ENCODE results near the gene ECM1. TPM values are rescaled to one million over a fixed set of nuclear protein-coding genes. Genes with fewer than 3 reads are reported as not detected.

ECM1 gene
- total and polyA plus RNA-seq, 2 donors (not counting 1 experiment from before 2014, with no cell fraction given): 1.9 to 2.3 TPM

- H3K4me1 ChIP-seq (ENCODE audit: control insufficient read depth in 2 of 2, insufficient read depth in 2 of 2, low read length in 2 of 2): peaks cover 4 to 5% of the 10 kb centered on the region in 2 donors
- Mint-ChIP-seq H3K27ac (no peak overlapping the region), H3K4me3 (no peak overlapping the region), H3K4me1 (peaks cover 4% of the 10 kb centered on the region), H3K27me3 (peaks cover 8% of the 10 kb centered on the region), H3K9me3 (ENCODE audit: insufficient read depth) (no peaks in the 10 kb centered on the region)
- ATAC-seq (ENCODE audit: low read depth): no peak
- peaks cover 0 to 18% (median 3%) of the 10 kb centered on the region in 4 experiments for H3K27me3 ChIP-seq (replicated peaks in 1 of 4; ENCODE audit: control extremely low read depth in 1 of 4, control insufficient read depth in 3 of 4, insufficient read depth in 4 of 4, low read length in 3 of 4)
- TF ChIP-seq EZH2 (IDR thresholded peaks at IDR 0.05; ENCODE audit: borderline replicate concordance, insufficient read depth, low read depth, low read length, poor library complexity, severe bottlenecking) (no peak), CTCF (IDR thresholded peaks at IDR 0.05) (no peak)
- no peak overlapping the region for H3K4me2 ChIP-seq (replicated peaks; ENCODE audit: low read depth, low read length, poor library complexity, severe bottlenecking)
- H4K20me1 ChIP-seq (ENCODE audit: control insufficient read depth, insufficient read depth, low read length, poor library complexity, severe bottlenecking): no peaks in the 10 kb centered on the region
- no peaks in the 10 kb centered on the region for H3K36me3 ChIP-seq (replicated peaks in 1 of 2; ENCODE audit: control extremely low read depth in 1 of 2, control insufficient read depth in 1 of 2, extremely low read depth in 1 of 2, insufficient read depth in 2 of 2, low read length in 1 of 2)
- H3K27ac ChIP-seq (ENCODE audit: low read length in 2 of 2): no peak overlapping the region
- no peak overlapping the region for H2AFZ ChIP-seq (ENCODE audit: insufficient read depth, low read depth, low read length, poor library complexity, severe bottlenecking)
- no peaks in the 10 kb centered on the region for H3K9me3 ChIP-seq (ENCODE audit: control extremely low read depth in 1 of 3, control insufficient read depth in 2 of 3, insufficient read depth in 1 of 3, low read length in 2 of 3)
- POLR2A ChIA-PET: no interaction called here
- H3K9ac ChIP-seq (ENCODE audit: low read length): no peak overlapping the region
- no peak overlapping the region for H3K4me3 ChIP-seq (ENCODE audit: control extremely low read depth in 1 of 5, extremely low read depth in 1 of 5, insufficient read depth in 1 of 5, low read depth in 2 of 5, low read length in 4 of 5)
- intact Hi-C loops (cut with micrococcal nuclease): no loop called here
- DNase-seq: no peak
- CTCF ChIA-PET: interaction anchor here (0.7 to 1.5 kb wide), 3 partner anchors 11 to 309 kb away, joined by 3 to 4 read pairs (median 3); no protein-coding TSS in a partner anchor
- no peaks in the 10 kb centered on the region for H3K79me2 ChIP-seq (ENCODE audit: control insufficient read depth, insufficient read depth, low read length)
- no CpG with 5 or more reads among the region's 3 CpGs for WGBS (ENCODE audit: insufficient coverage)
Measured at GRCh38 chr1:150544204-150544603, 36.3 kb downstream of the ECM1 start.

GRCh38 chr1:150545486-150546032 lies 37.6 kb downstream of the ECM1 start:
- Mint-ChIP-seq H3K9me3 (ENCODE audit: insufficient read depth) (no peaks in the 10 kb centered on the region), H3K27ac (no peak overlapping the region), H3K27me3 (peaks cover 12% of the 10 kb centered on the region), H3K4me1 (peaks cover 8% of the 10 kb centered on the region), H3K4me3 (no peak overlapping the region)
- intact Hi-C loops (cut with micrococcal nuclease): no loop called here
- Histone ChIP-seq H3K79me2 (ENCODE audit: control insufficient read depth, insufficient read depth, low read length) (no peaks in the 10 kb centered on the region), H3K4me2 (replicated peaks; ENCODE audit: low read depth, low read length, poor library complexity, severe bottlenecking) (no peak overlapping the region), H3K9me3 (ENCODE audit: control extremely low read depth in 1 of 3, control insufficient read depth in 2 of 3, insufficient read depth in 1 of 3, low read length in 2 of 3) (no peaks in the 10 kb centered on the region), H3K27ac (ENCODE audit: low read length in 2 of 2) (no peak overlapping the region), H3K36me3 (replicated peaks in 1 of 2; ENCODE audit: control extremely low read depth in 1 of 2, control insufficient read depth in 1 of 2, extremely low read depth in 1 of 2, insufficient read depth in 2 of 2, low read length in 1 of 2) (no peaks in the 10 kb centered on the region), H3K27me3 (replicated peaks in 1 of 4; ENCODE audit: control extremely low read depth in 1 of 4, control insufficient read depth in 3 of 4, insufficient read depth in 4 of 4, low read length in 3 of 4) (peaks cover 0 to 28% (median 9%) of the 10 kb centered on the region in 4 experiments), H4K20me1 (ENCODE audit: control insufficient read depth, insufficient read depth, low read length, poor library complexity, severe bottlenecking) (no peaks in the 10 kb centered on the region), H3K4me3 (ENCODE audit: control extremely low read depth in 1 of 5, extremely low read depth in 1 of 5, insufficient read depth in 1 of 5, low read depth in 2 of 5, low read length in 4 of 5) (no peak overlapping the region), H3K4me1 (ENCODE audit: control insufficient read depth in 2 of 2, insufficient read depth in 2 of 2, low read length in 2 of 2) (peaks cover 9 to 10% of the 10 kb centered on the region in 2 donors), H2AFZ (ENCODE audit: insufficient read depth, low read depth, low read length, poor library complexity, severe bottlenecking) (no peak overlapping the region), H3K9ac (ENCODE audit: low read length) (no peak overlapping the region)
- ChIA-PET POLR2A (no interaction called here), CTCF (interaction anchor here (1.3 kb wide), 1 partner anchor 15 kb away, joined by 3 read pairs; no protein-coding TSS in a partner anchor)
- TF ChIP-seq EZH2 (IDR thresholded peaks at IDR 0.05; ENCODE audit: borderline replicate concordance, insufficient read depth, low read depth, low read length, poor library complexity, severe bottlenecking) (no peak), CTCF (IDR thresholded peaks at IDR 0.05) (no peak)
- WGBS (ENCODE audit: insufficient coverage): no CpG with 5 or more reads among the region's 6 CpGs
- ATAC-seq (ENCODE audit: low read depth): no peak
- no peak for DNase-seq
